Activated CD8-positive, alpha-beta T cell treated with anti-CD3 and anti-CD28 coated beads for 36 hours (primary cell): ENCODE measurements around the gene CTDP1. TPM values are rescaled to one million over a fixed set of nuclear protein-coding genes. Genes with fewer than 3 reads are reported as not detected.

Experiments used
- ATAC-seq: fragments of 200-7000 bp; cut with Tn5 transposase; one replicate; pipeline ENCODE4 v1.10.0; 2021; ENCODE audit warnings: mild to moderate bottlenecking, moderate library complexity
- CTCF ChIA-PET: fragments of 350-600 bp; sonication (Branson Sonifier 250); formaldehyde crosslinking; loops from one replicate; lab custom pipeline; 2021; ENCODE audit warnings: antibody characterized with exemption; lab: Charles Lee
- POLR2A ChIA-PET: fragments of 350-600 bp; sonication (Branson Sonifier 250); formaldehyde crosslinking; loops from one replicate; lab custom pipeline; 2021; ENCODE audit warnings: antibody characterized with exemption; lab: Charles Lee
- DNase-seq: peaks from one replicate; pipeline ENCODE4 v3.0.0-alpha.2; 2020
- H3K27ac Mint-ChIP-seq: one replicate; pipeline ENCODE4 v1.8.0; 2021; ENCODE audit warnings: mild to moderate bottlenecking, mixed read lengths
- H3K27me3 Mint-ChIP-seq: one replicate; pipeline ENCODE4 v1.8.0; 2021; ENCODE audit warnings: mixed read lengths
- H3K36me3 Mint-ChIP-seq: one replicate; pipeline ENCODE4 v1.8.0; 2021; ENCODE audit warnings: low read depth, mixed read lengths
- H3K4me1 Mint-ChIP-seq: one replicate; pipeline ENCODE4 v1.8.0; 2021; ENCODE audit warnings: low read depth, mixed read lengths
- H3K4me3 Mint-ChIP-seq: one replicate; pipeline ENCODE4 v1.8.0; 2021; ENCODE audit warnings: mild to moderate bottlenecking, moderate library complexity, mixed read lengths
- H3K9me3 Mint-ChIP-seq: one replicate; pipeline ENCODE4 v1.8.0; 2021; ENCODE audit warnings: mixed read lengths
- CTCF ChIP-seq: fragments of 200-600 bp; IDR thresholded peaks from one replicate; pipeline ENCODE4 v1.8.0; 2022; ENCODE audit warnings: antibody characterized with exemption, mild to moderate bottlenecking
- intact Hi-C: fragments of 100-400 bp; cut with micrococcal nuclease; formaldehyde crosslinking; loops from one replicate; pipeline ENCODE4 v1.10.0; 2022
- total RNA-seq, 2 experiments: library from RNA; stranded (reverse); gene quantifications; one replicate each; pipeline ENCODE4 v1.2.3, GENCODE V29; 2021

Gene CTDP1
- total RNA-seq, 2 experiments from 2014 or later: 54.9 to 55.6 TPM

DNA sequence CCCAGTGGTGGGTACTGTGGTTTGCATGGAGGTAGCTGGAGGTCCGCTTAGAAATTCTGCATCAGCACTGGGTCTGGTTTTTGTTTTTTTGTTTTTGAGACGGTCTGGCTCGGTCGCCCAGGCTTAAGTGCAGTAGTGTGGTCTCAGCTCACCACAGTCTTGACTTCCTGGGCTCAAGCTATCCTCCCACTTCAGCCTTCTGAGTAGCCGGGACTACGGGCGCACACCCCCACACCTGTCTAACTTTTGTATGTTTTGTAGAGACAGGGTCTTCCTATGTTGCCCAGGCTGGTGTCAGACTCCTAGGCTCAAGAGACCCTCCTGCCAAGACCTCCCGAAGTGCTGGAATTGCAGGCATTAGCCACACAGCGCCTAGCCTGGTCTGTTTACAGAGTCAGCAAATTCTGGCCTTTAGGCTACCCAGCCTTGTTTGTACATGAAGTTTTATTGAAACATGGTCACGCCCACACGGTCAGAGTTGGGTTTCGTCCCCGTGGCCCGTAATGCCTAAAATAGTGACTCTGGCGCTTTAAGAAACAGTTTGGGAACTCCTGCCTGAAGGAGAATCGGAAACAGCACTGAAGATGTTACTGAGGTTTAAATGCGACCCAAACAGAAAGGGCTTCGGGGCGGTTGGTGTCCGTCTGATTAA lies 32.7 kb downstream of the CTDP1 start:
- ChIA-PET CTCF (no interaction called here), POLR2A (no interaction called here)
- peaks cover 35% of the 10 kb centered on the region for H3K36me3 Mint-ChIP-seq
- no peak for DNase-seq
- ATAC-seq: no peak
- H3K4me3 Mint-ChIP-seq: no peak overlapping the region
- intact Hi-C loops: no loop called here
- no peaks in the 10 kb centered on the region for H3K9me3 Mint-ChIP-seq
- no peak overlapping the region for H3K27ac Mint-ChIP-seq
- TF ChIP-seq CTCF: no peak
- H3K27me3 Mint-ChIP-seq: no peaks in the 10 kb centered on the region
- H3K4me1 Mint-ChIP-seq: peaks cover 7% of the 10 kb centered on the region

- ChIA-PET CTCF (no interaction called here), POLR2A (no interaction called here)
- TF ChIP-seq CTCF: no peak
- DNase-seq: no peak
- Mint-ChIP-seq H3K4me3 (no peak overlapping the region), H3K4me1 (peaks cover 7% of the 10 kb centered on the region), H3K9me3 (no peaks in the 10 kb centered on the region), H3K27ac (no peak overlapping the region), H3K36me3 (peaks cover 32% of the 10 kb centered on the region), H3K27me3 (no peaks in the 10 kb centered on the region)
- intact Hi-C loops: no loop called here
- ATAC-seq: no peak
These were observed 33.7 kb downstream of the CTDP1 start for GRCh38 chr18:79713341-79713740.

GRCh38 chr18:79714531-79715240 lies 35.1 kb downstream of the CTDP1 start:
- Mint-ChIP-seq H3K27me3 (no peaks in the 10 kb centered on the region), H3K4me3 (no peak overlapping the region), H3K9me3 (no peaks in the 10 kb centered on the region), H3K36me3 (peaks cover 43% of the 10 kb centered on the region), H3K27ac (no peak overlapping the region), H3K4me1 (peaks cover 7% of the 10 kb centered on the region)
- no peak for DNase-seq
- POLR2A ChIA-PET: no interaction called here
- intact Hi-C loops: no loop called here
- ATAC-seq: no peak
- CTCF ChIA-PET: no interaction called here
- TF ChIP-seq CTCF: no peak

DNA sequence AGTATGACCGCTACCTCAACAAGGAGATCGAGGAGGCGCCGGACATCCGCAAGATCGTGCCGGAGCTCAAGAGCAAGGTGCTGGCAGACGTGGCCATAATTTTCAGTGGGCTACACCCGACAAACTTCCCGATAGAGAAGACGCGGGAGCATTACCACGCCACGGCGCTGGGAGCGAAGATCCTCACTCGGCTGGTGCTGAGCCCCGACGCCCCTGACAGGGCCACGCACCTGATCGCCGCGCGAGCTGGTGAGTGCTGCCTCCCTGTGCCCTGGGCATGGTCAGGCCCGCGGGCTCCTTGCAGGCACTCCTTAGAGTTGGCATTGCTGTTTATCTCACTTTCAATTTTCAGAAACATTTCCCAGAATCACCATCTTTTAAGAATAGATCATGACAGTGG lies 35.7 kb downstream of the CTDP1 start:
- no peak for TF ChIP-seq CTCF
- no peaks in the 10 kb centered on the region for H3K9me3 Mint-ChIP-seq
- peak overlapping the region; percentile 52 for H3K27ac Mint-ChIP-seq
- H3K4me1 Mint-ChIP-seq: peaks cover 7% of the 10 kb centered on the region
- H3K27me3 Mint-ChIP-seq: no peaks in the 10 kb centered on the region
- DNase-seq (no peak), ATAC-seq (no peak)
- CTCF ChIA-PET: no interaction called here
- intact Hi-C loops: no loop called here
- POLR2A ChIA-PET: no interaction called here
- H3K36me3 Mint-ChIP-seq: peaks cover 43% of the 10 kb centered on the region
- no peak overlapping the region for H3K4me3 Mint-ChIP-seq

DNA sequence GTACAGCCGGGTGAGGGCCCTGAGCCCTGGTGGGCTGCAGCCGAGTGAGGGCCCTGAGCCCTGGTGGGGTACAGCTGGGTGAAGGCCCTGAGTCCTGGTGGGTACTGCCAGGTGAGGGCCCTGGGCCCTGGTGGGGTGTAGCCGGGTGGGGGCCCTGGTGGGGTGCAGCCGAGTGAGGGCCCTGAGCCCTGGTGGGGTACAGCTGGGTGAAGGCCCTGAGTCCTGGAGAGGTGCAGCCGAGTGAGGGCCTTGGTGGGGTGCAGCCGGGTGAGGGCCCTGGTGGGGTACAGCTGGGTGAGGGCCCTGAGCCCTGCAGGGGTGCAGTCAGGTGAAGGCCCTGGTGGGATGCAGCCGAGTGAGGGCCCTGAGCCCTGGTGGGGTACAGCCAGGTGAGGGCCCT lies 37.5 kb downstream of the CTDP1 start:
- intact Hi-C loops: no loop called here
- DNase-seq (no peak), ATAC-seq (no peak)
- ChIA-PET CTCF (no interaction called here), POLR2A (no interaction called here)
- H3K9me3 Mint-ChIP-seq: no peaks in the 10 kb centered on the region
- no peak for TF ChIP-seq CTCF
- peaks cover 7% of the 10 kb centered on the region for H3K4me1 Mint-ChIP-seq
- H3K4me3 Mint-ChIP-seq: no peak overlapping the region
- peaks cover 50% of the 10 kb centered on the region for H3K36me3 Mint-ChIP-seq
- H3K27me3 Mint-ChIP-seq: no peaks in the 10 kb centered on the region
- H3K27ac Mint-ChIP-seq: no peak overlapping the region
